ENCODE data around the gene RBFOX2. TPM values are rescaled to one million over a fixed set of nuclear protein-coding genes. Genes with fewer than 3 reads are reported as not detected.

Gene RBFOX2
- total and polyA plus RNA-seq, 2 of the 8 experiments (the other 6 are each of a cell fraction or from before 2014, with no cell fraction given): 121 to 122 TPM

- TF ChIP-seq E2F6 (IDR thresholded peaks at IDR 0.05) (no peak), CTBP2 (IDR thresholded peaks at IDR 0.05; ENCODE audit: borderline replicate concordance, insufficient read depth, insufficient read length, low read length) (no peak)
These were observed 20.1 kb downstream of the RBFOX2 start (continued) for GRCh38 chr22:36008565-36008964.

Data from H1 (cell line).